Measurements from ENCODE around the gene STX7. TPM values are rescaled to one million over a fixed set of nuclear protein-coding genes. Genes with fewer than 3 reads are reported as not detected.

Gene STX7
- polyA plus RNA-seq, 3 donors, result 49.7 to 85.1 (median 81.7) TPM

- H3K4me3 ChIP-seq (replicated peaks in 1 of 3; ENCODE audit: low read depth in 2 of 3, low read length in 3 of 3), result no peak overlapping the region
- no peaks in the 10 kb centered on the region for H3K36me3 ChIP-seq (replicated peaks in 1 of 2; ENCODE audit: control insufficient read depth in 1 of 2, insufficient read depth in 2 of 2, low read length in 2 of 2)
- Mint-ChIP-seq H3K4me3 (peak overlapping the region; percentile 26 to 41), H3K27ac (no peak overlapping the region), H3K27me3 (ENCODE audit: low read depth in 3 of 3) (peaks cover 1 to 3% (median 2%) of the 10 kb centered on the region in 3 donors), H3K4me1 (peaks cover 8% of the 10 kb centered on the region), H3K9me3 (peaks cover 3 to 9% (median 5%) of the 10 kb centered on the region in 7 donors), H3K36me3 (no peaks in the 10 kb centered on the region)
- H4K20me1 ChIP-seq (ENCODE audit: insufficient read depth, low read length), result no peaks in the 10 kb centered on the region
- peak overlapping the region; percentile 14 for H3K4me2 ChIP-seq (replicated peaks; ENCODE audit: extremely low read depth, low read length, poor library complexity, severe bottlenecking)
- peak; percentile 46 to 64 (median 63) for DNase-seq
- H3K4me1 ChIP-seq (ENCODE audit: control insufficient read depth in 1 of 2, insufficient read depth in 2 of 2, low read length in 2 of 2), result no peaks in the 10 kb centered on the region
- peak; percentile 92 for TF ChIP-seq CTCF (IDR thresholded peaks at IDR 0.05)
- H3K9ac ChIP-seq (ENCODE audit: insufficient read depth, low read length, poor library complexity, severe bottlenecking), result no peak overlapping the region
- no peak overlapping the region for H3K27ac ChIP-seq (ENCODE audit: low read depth in 1 of 2, low read length in 2 of 2)
- no peaks in the 10 kb centered on the region for H3K27me3 ChIP-seq (ENCODE audit: control insufficient read depth in 2 of 2, insufficient read depth in 2 of 2, low read length in 2 of 2)
- WGBS (ENCODE audit: insufficient coverage), result no CpG with 5 or more reads among the region's 9 CpGs
- no peaks in the 10 kb centered on the region for H3K9me3 ChIP-seq (replicated peaks in 1 of 2; ENCODE audit: control insufficient read depth in 1 of 2, insufficient read depth in 1 of 2, low read length in 2 of 2)
- no peak overlapping the region for H2AFZ ChIP-seq (ENCODE audit: insufficient read depth, low read depth, low read length, poor library complexity, severe bottlenecking)
- H3K79me2 ChIP-seq (ENCODE audit: insufficient read depth, low read length), result no peaks in the 10 kb centered on the region
- intact Hi-C loops (cut with micrococcal nuclease), result loop anchor here in 1 of 2 donors (5.0 kb wide), 1 partner anchor 237 kb away; no protein-coding TSS in a partner anchor
Observed at GRCh38 chr6:132530293-132530974, 17.5 kb upstream of the STX7 start.

DNA sequence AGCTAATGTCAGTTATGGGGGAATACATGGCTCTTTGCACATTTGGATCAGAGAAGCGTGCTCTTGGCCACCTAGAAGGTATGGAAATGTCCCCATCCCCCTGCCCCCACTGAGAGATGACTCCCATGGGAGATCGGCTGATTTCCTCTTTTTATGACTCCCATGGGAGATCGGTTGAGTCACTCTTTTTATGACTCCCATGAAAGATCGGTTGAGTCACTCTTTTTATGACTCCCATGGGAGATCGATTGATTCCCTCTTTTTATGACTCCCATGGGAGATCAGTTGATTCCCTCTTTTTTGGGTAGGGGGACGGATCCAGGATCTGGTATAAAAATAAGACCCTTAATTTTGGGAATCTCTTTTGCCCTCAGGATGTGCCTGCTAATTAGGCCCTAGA, 14.9 kb upstream of the STX7 start:
- no peak overlapping the region for H3K4me3 Mint-ChIP-seq

More for the DNA sequence above, 14.9 kb upstream of the STX7 start:
- Histone ChIP-seq H3K4me1 (ENCODE audit: control insufficient read depth in 1 of 2, insufficient read depth in 2 of 2, low read length in 2 of 2) (no peaks in the 10 kb centered on the region), H3K27ac (ENCODE audit: low read depth in 1 of 2, low read length in 2 of 2) (no peak overlapping the region), H3K9ac (ENCODE audit: insufficient read depth, low read length, poor library complexity, severe bottlenecking) (no peak overlapping the region), H3K9me3 (replicated peaks in 1 of 2; ENCODE audit: control insufficient read depth in 1 of 2, insufficient read depth in 1 of 2, low read length in 2 of 2) (no peaks in the 10 kb centered on the region), H3K4me3 (replicated peaks in 1 of 3; ENCODE audit: low read depth in 2 of 3, low read length in 3 of 3) (no peak overlapping the region), H4K20me1 (ENCODE audit: insufficient read depth, low read length) (no peaks in the 10 kb centered on the region), H3K79me2 (ENCODE audit: insufficient read depth, low read length) (no peaks in the 10 kb centered on the region), H3K36me3 (replicated peaks in 1 of 2; ENCODE audit: control insufficient read depth in 1 of 2, insufficient read depth in 2 of 2, low read length in 2 of 2) (no peaks in the 10 kb centered on the region), H3K27me3 (ENCODE audit: control insufficient read depth in 2 of 2, insufficient read depth in 2 of 2, low read length in 2 of 2) (no peaks in the 10 kb centered on the region), H3K4me2 (replicated peaks; ENCODE audit: extremely low read depth, low read length, poor library complexity, severe bottlenecking) (no peak overlapping the region), H2AFZ (ENCODE audit: insufficient read depth, low read depth, low read length, poor library complexity, severe bottlenecking) (no peak overlapping the region)
- Mint-ChIP-seq H3K27me3 (ENCODE audit: low read depth in 3 of 3) (peaks cover 0 to 4% (median 3%) of the 10 kb centered on the region in 3 donors), H3K27ac (no peak overlapping the region), H3K36me3 (no peaks in the 10 kb centered on the region), H3K9me3 (no peaks in the 10 kb centered on the region), H3K4me1 (peaks cover 4% of the 10 kb centered on the region)
- WGBS (ENCODE audit: insufficient coverage), result 100% methylated on average over 1 of the region's 6 CpGs
- DNase-seq, result no peak
- TF ChIP-seq CTCF (IDR thresholded peaks at IDR 0.05), result no peak
- intact Hi-C loops (cut with micrococcal nuclease), result no loop called here

All from CD14-positive monocyte (primary cell).